Uterus (tissue), 2 donors: ENCODE measurements around the gene BTLA.
A peak's percentile ranks its signal among the peaks of the same experiment; 100 is the strongest.

Experiments
- CTCF ChIP-seq, 4 experiments: fragments of 200-600 bp in 2 of 4; fragments of 450-650 bp in 2 of 4; sonication (generic) in 2 of 4; IDR thresholded peaks; one replicate each; pipeline ENCODE4 v1.5.1; 2016 to 2019; ENCODE audit warnings: antibody characterized with exemption in 4 of 4, mild to moderate bottlenecking in 2 of 4, moderate library complexity in 1 of 4
- POLR2A ChIP-seq, 2 donors: fragments of 450-650 bp; IDR thresholded peaks; one replicate each; pipeline ENCODE4 v1.6.1; 2016; ENCODE audit warnings: antibody characterized with exemption in 2 of 2, mild to moderate bottlenecking in 1 of 2, moderate library complexity in 1 of 2

GRCh38 chr3:112519424-112520001 is 20.2 kb upstream of the BTLA start:
- TF ChIP-seq POLR2A (IDR thresholded peaks at IDR 0.05) (no peak), CTCF (IDR thresholded peaks at IDR 0.05) (peak; percentile 61 to 86 (median 74))
